Colonic mucosa (tissue), 4 donors: ENCODE data around the gene PARP11. TPM values are rescaled to one million over a fixed set of nuclear protein-coding genes. Genes with fewer than 3 reads are reported as not detected.

Source experiments
- DNase-seq: peaks from one replicate; pipeline ENCODE4 v3.0.0-alpha.2; 2020
- H3K27ac ChIP-seq: fragments of 200-600 bp; one replicate; pipeline ENCODE4 v1.8.0; 2021
- H3K27me3 ChIP-seq: fragments of 200-600 bp; one replicate; pipeline ENCODE4 v1.8.0; 2021
- H3K36me3 ChIP-seq: fragments of 200-600 bp; one replicate; pipeline ENCODE4 v1.8.0; 2021
- H3K4me1 ChIP-seq: fragments of 200-600 bp; one replicate; pipeline ENCODE4 v1.8.0; 2021; ENCODE audit warnings: mild to moderate bottlenecking
- H3K4me3 ChIP-seq: fragments of 200-600 bp; one replicate; pipeline ENCODE4 v1.8.0; 2021
- H3K9ac ChIP-seq, 2 donors: one replicate each; pipeline ENCODE4 v1.7.0; 2013; ENCODE audit warnings: control low read depth in 2 of 2, low read depth in 2 of 2, low read length in 2 of 2
- H3K9me3 ChIP-seq: fragments of 200-600 bp; one replicate; pipeline ENCODE4 v1.8.0; 2021
- intact Hi-C: fragments of 100-400 bp; cut with DNase I; formaldehyde crosslinking; loops from one replicate; pipeline ENCODE4 v1.14.1; 2022
- total RNA-seq, 2 donors: library from RNA; stranded (reverse); fragmentation: NEBNext Ultra II Directional in 1 of 2; extraction: Animal tissue kit (Norgen Biotek cat#: 25700) in 1 of 2; gene quantifications; one replicate each; pipeline ENCODE4 v1.2.1, GENCODE V29; 2021
- TF ChIP-seq, protein P1 (sequence below): fragments of 200-600 bp; IDR thresholded peaks from one replicate; pipeline ENCODE4 v1.8.0; 2022; ENCODE audit warnings: antibody characterized with exemption, mild to moderate bottlenecking
- donor health status: healthy.
- donor health status: DM: no; HTN: no; CAD: no.
- donor health status: DM: no; HTN: no; CAD: no.

Gene PARP11
- total RNA-seq, 2 donors from 2014 or later: 5.5 to 5.8 TPM

DNA sequence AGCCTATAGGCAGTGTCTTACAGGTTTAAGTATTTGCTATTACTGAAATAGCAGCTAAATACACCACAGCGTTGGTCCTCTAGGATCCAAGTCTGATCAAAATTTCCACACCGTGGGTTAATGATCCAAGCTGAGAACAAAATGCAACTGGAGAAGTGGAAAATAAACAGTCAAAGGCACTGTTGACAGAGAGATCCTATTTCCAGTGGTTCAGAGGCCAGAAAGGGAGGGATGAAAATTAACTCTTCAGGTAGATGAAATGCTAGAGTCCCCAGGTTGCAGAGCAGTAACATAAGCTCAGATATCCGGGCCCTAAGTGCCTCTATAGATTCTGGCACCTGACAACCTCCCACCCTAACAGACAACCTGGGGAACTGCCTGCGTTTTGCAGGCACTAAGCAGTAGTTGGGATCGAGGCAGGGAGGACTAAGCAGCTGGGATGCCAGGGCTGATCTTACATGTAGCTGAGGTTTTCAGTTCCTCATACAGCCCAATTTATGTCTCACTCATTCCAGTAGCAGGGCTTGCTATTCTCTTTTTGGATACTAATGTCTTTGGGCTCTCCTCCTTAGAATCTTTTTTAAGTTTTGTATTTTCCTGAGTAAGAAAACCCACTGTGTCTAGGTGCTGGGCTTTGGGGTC, 77.6 kb downstream of the PARP11 start:
- Histone ChIP-seq H3K27ac (no peak overlapping the region), H3K9me3 (no peaks in the 10 kb centered on the region), H3K4me3 (no peak overlapping the region), H3K27me3 (no peaks in the 10 kb centered on the region), H3K9ac (no peak overlapping the region), H3K4me1 (no peaks in the 10 kb centered on the region), H3K36me3 (no peaks in the 10 kb centered on the region)
- TF ChIP-seq, protein P1, sequence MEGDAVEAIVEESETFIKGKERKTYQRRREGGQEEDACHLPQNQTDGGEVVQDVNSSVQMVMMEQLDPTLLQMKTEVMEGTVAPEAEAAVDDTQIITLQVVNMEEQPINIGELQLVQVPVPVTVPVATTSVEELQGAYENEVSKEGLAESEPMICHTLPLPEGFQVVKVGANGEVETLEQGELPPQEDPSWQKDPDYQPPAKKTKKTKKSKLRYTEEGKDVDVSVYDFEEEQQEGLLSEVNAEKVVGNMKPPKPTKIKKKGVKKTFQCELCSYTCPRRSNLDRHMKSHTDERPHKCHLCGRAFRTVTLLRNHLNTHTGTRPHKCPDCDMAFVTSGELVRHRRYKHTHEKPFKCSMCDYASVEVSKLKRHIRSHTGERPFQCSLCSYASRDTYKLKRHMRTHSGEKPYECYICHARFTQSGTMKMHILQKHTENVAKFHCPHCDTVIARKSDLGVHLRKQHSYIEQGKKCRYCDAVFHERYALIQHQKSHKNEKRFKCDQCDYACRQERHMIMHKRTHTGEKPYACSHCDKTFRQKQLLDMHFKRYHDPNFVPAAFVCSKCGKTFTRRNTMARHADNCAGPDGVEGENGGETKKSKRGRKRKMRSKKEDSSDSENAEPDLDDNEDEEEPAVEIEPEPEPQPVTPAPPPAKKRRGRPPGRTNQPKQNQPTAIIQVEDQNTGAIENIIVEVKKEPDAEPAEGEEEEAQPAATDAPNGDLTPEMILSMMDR: no peak
- intact Hi-C loops: no loop called here
- no peak for DNase-seq

GRCh38 chr12:3795066-3795465, 78.1 kb downstream of the PARP11 start:
- Histone ChIP-seq H3K36me3 (no peaks in the 10 kb centered on the region), H3K9ac (no peak overlapping the region), H3K4me3 (no peak overlapping the region), H3K4me1 (no peaks in the 10 kb centered on the region), H3K27me3 (no peaks in the 10 kb centered on the region), H3K27ac (no peak overlapping the region), H3K9me3 (no peaks in the 10 kb centered on the region)
- TF ChIP-seq, protein P1: no peak
- intact Hi-C loops: no loop called here
- DNase-seq: no peak

DNA sequence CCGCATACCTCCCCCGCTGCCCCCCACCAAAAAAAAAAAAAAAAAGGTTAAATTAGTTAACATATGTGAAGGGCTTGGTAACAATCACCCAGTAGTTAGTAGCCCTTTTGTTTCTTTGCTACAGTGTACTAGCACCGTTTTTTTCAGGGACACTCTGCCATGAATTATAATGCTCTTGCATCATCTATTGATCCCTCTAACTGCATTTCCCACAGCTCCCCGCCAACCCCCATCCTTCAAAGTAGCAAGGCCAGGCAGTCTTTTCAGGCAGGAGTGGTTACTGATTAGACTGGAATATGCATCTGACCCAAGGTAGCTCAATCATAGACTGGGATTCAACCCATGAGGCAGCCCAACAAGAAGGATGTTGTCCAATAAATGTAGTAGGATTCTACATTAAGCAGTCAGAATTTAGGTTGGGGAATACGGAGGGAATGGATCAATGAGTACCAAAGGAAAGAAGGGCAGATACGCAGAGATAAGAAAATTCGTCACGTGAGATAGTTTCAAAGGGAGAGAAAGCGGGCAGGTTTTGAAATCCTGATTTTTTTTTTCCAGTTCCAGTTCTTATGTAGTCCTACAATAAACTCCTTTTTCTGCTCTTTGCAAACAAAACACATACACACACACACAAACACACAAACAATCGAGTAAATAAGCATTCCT, 80.4 kb downstream of the PARP11 start:
- Histone ChIP-seq H3K9me3 (no peaks in the 10 kb centered on the region), H3K9ac (no peak overlapping the region), H3K4me1 (no peaks in the 10 kb centered on the region), H3K36me3 (no peaks in the 10 kb centered on the region), H3K27me3 (no peaks in the 10 kb centered on the region), H3K27ac (no peak overlapping the region), H3K4me3 (no peak overlapping the region)
- DNase-seq: no peak
- intact Hi-C loops: no loop called here
- TF ChIP-seq, protein P1: no peak

- no peak for DNase-seq
- intact Hi-C loops: no loop called here
- no peaks in the 10 kb centered on the region for H3K4me1 ChIP-seq
These were observed 81.8 kb downstream of the PARP11 start for GRCh38 chr12:3791256-3791874.

GRCh38 chr12:3790642-3791041, 82.6 kb downstream of the PARP11 start:
- Histone ChIP-seq H3K27me3 (no peaks in the 10 kb centered on the region), H3K9ac (no peak overlapping the region), H3K4me1 (no peaks in the 10 kb centered on the region), H3K9me3 (no peaks in the 10 kb centered on the region), H3K4me3 (no peak overlapping the region), H3K36me3 (no peaks in the 10 kb centered on the region), H3K27ac (no peak overlapping the region)
- TF ChIP-seq, protein P1: no peak
- no peak for DNase-seq
- intact Hi-C loops: no loop called here

More at GRCh38 chr12:3791256-3791874, 81.8 kb downstream of the PARP11 start:
- Histone ChIP-seq H3K36me3 (no peaks in the 10 kb centered on the region), H3K9ac (no peak overlapping the region), H3K4me3 (no peak overlapping the region), H3K27ac (no peak overlapping the region), H3K27me3 (no peaks in the 10 kb centered on the region), H3K9me3 (no peaks in the 10 kb centered on the region)
- TF ChIP-seq, protein P1: no peak
